ENCODE data around the gene AMPH.

The AMPH gene

DNA sequence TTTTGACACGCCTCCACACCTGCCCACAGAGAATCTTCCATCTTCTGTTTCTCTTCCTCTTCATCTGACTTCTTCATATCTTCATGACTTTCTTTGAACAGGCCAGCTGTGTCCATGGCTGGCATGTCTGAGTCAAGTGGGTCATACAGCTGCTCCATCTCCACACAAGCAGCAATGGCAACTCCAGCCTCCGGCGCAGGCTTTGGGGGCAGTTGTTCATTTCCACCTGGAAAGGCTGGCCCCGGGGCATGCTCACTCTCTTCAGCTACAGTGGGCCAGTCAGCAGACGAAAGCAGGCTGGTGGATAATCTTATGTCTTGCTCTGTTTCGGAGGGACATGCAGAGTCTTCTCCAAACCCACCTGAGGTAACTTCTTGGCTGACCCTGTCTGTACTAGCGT is 202.1 kb downstream of the AMPH start:
- H3F3A ChIP-seq (ENCODE audit: insufficient read depth) = no peaks in the 10 kb centered on the region
- H3K4me2 ChIP-seq (ENCODE audit: low read depth, low read length, poor library complexity, severe bottlenecking) = no peak overlapping the region
- 0 out of 2 replicates have a peak, but pooled peaks cover 4% of the 10 kb centered on the region for H3K27me3 ChIP-seq (ENCODE audit: low read length)
- no peaks in the 10 kb centered on the region for H3K36me3 ChIP-seq (ENCODE audit: low read length)
- H2AFZ ChIP-seq (ENCODE audit: low read depth, low read length, severe bottlenecking) = no peak overlapping the region
- no peak overlapping the region for H3K4me3 ChIP-seq (ENCODE audit: insufficient read depth, low read length, poor library complexity, severe bottlenecking)
- no peaks in the 10 kb centered on the region for H3K9me2 ChIP-seq (replicated peaks; ENCODE audit: insufficient read depth, low read length)
- H3K79me2 ChIP-seq (ENCODE audit: insufficient read depth, low read length) = no peaks in the 10 kb centered on the region
- no peaks in the 10 kb centered on the region for H4K20me1 ChIP-seq (ENCODE audit: low read depth, low read length)
- no peak for TF ChIP-seq EZH2phosphoT487 (conservative IDR thresholded peaks at IDR 0.05; ENCODE audit: low read length)
- TF ChIP-seq, protein P1, sequence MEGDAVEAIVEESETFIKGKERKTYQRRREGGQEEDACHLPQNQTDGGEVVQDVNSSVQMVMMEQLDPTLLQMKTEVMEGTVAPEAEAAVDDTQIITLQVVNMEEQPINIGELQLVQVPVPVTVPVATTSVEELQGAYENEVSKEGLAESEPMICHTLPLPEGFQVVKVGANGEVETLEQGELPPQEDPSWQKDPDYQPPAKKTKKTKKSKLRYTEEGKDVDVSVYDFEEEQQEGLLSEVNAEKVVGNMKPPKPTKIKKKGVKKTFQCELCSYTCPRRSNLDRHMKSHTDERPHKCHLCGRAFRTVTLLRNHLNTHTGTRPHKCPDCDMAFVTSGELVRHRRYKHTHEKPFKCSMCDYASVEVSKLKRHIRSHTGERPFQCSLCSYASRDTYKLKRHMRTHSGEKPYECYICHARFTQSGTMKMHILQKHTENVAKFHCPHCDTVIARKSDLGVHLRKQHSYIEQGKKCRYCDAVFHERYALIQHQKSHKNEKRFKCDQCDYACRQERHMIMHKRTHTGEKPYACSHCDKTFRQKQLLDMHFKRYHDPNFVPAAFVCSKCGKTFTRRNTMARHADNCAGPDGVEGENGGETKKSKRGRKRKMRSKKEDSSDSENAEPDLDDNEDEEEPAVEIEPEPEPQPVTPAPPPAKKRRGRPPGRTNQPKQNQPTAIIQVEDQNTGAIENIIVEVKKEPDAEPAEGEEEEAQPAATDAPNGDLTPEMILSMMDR (IDR thresholded peaks at IDR 0.05; ENCODE audit: insufficient read depth, low read length, poor library complexity, severe bottlenecking) = no peak
- no peaks in the 10 kb centered on the region for H3K9me3 ChIP-seq (ENCODE audit: insufficient read depth, low read length)
- H3K27ac ChIP-seq (ENCODE audit: low read depth, low read length) = no peak overlapping the region
- no peak overlapping the region for H3K9ac ChIP-seq (ENCODE audit: low read length)

DNA sequence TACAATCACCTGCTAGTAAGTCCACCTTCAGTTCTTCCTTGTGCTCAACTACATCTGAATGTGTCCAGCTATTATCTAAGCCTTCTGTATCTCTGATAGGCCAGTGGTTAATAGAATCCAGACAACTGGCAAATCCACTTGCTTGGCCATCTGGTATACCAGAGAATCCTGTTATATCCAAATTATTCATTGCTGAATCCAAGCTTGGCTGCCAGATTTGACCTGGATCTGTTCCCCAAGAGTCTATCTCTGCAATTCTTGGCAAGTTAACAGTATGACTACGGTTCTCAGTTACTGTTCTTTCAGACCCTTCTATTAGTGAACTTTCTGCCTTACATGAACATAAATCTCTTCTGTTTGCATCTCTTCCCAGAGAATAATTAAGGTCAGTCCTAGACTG is 203.1 kb downstream of the AMPH start:
- no peaks in the 10 kb centered on the region for H3K9me3 ChIP-seq (ENCODE audit: insufficient read depth, low read length)
- no peaks in the 10 kb centered on the region for H3K36me3 ChIP-seq (ENCODE audit: low read length)
- H3K9ac ChIP-seq (ENCODE audit: low read length) = no peak overlapping the region
- no peak overlapping the region for H3K4me3 ChIP-seq (ENCODE audit: insufficient read depth, low read length, poor library complexity, severe bottlenecking)
- H2AFZ ChIP-seq (ENCODE audit: low read depth, low read length, severe bottlenecking) = no peak overlapping the region
- no peaks in the 10 kb centered on the region for H4K20me1 ChIP-seq (ENCODE audit: low read depth, low read length)
- no peaks in the 10 kb centered on the region for H3K9me2 ChIP-seq (replicated peaks; ENCODE audit: insufficient read depth, low read length)
- no peak overlapping the region for H3K4me2 ChIP-seq (ENCODE audit: low read depth, low read length, poor library complexity, severe bottlenecking)
- H3K27me3 ChIP-seq (ENCODE audit: low read length) = 0 out of 2 replicates have a peak, but pooled peaks cover 4% of the 10 kb centered on the region
- no peaks in the 10 kb centered on the region for H3K79me2 ChIP-seq (ENCODE audit: insufficient read depth, low read length)
- H3K27ac ChIP-seq (ENCODE audit: low read depth, low read length) = no peak overlapping the region
- TF ChIP-seq, protein P1 (IDR thresholded peaks at IDR 0.05; ENCODE audit: insufficient read depth, low read length, poor library complexity, severe bottlenecking) = no peak
- TF ChIP-seq EZH2phosphoT487 (conservative IDR thresholded peaks at IDR 0.05; ENCODE audit: low read length) = no peak
- H3F3A ChIP-seq (ENCODE audit: insufficient read depth) = no peaks in the 10 kb centered on the region

DNA sequence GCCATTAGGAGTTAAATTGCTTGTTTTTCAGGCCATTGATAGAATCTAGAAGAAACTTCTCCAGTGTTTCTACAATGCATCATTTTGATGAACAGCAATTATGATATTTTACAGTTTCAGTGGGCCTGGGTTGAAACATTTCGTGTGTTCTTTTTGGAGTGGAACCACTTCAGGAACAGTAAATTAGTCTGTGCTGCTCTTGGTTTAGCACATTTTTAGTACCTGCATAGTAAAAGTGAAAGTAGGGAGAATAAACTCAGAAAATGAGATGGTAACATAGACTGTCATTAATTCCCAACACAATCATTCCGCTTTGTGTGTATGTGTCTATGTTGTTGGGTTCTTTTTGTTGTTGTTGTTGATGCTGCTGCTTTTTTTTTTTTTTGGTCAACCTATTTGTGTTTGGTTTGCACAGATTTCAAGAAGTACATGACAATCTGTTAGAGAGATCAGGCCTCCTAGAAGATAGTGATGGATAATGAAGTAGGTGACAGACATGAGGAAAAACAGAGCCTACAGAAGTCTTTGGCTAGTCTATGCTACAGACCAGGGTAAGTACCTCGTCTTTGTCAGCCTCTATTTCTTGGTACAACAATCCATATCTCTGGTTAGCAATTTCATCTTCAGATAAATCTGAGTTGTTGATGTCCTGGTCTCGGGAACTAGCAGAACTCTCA is 203.8 kb downstream of the AMPH start:
- no peak overlapping the region for H3K27ac ChIP-seq (ENCODE audit: low read depth, low read length)
- no peak overlapping the region for H3K9ac ChIP-seq (ENCODE audit: low read length)
- 0 out of 2 replicates have a peak, but pooled peaks cover 4% of the 10 kb centered on the region for H3K27me3 ChIP-seq (ENCODE audit: low read length)
- H2AFZ ChIP-seq (ENCODE audit: low read depth, low read length, severe bottlenecking) = no peak overlapping the region
- H3K36me3 ChIP-seq (ENCODE audit: low read length) = no peaks in the 10 kb centered on the region
- TF ChIP-seq EZH2phosphoT487 (conservative IDR thresholded peaks at IDR 0.05; ENCODE audit: low read length) = no peak
- TF ChIP-seq, protein P1 (IDR thresholded peaks at IDR 0.05; ENCODE audit: insufficient read depth, low read length, poor library complexity, severe bottlenecking) = no peak
- no peaks in the 10 kb centered on the region for H3F3A ChIP-seq (ENCODE audit: insufficient read depth)
- no peak overlapping the region for H3K4me2 ChIP-seq (ENCODE audit: low read depth, low read length, poor library complexity, severe bottlenecking)
- H3K9me3 ChIP-seq (ENCODE audit: insufficient read depth, low read length) = no peaks in the 10 kb centered on the region
- no peak overlapping the region for H3K4me3 ChIP-seq (ENCODE audit: insufficient read depth, low read length, poor library complexity, severe bottlenecking)
- no peaks in the 10 kb centered on the region for H3K79me2 ChIP-seq (ENCODE audit: insufficient read depth, low read length)
- no peaks in the 10 kb centered on the region for H4K20me1 ChIP-seq (ENCODE audit: low read depth, low read length)
- no peaks in the 10 kb centered on the region for H3K9me2 ChIP-seq (replicated peaks; ENCODE audit: insufficient read depth, low read length)

All from SU-DHL-6 (cell line).